Neural progenitor cell (in vitro differentiated cells): ENCODE measurements around the gene PDE11A.

Experiments
- CTCF ChIP-seq: fragments of 200-600 bp; sonication (generic); IDR thresholded peaks from 2 replicates; pipeline ENCODE4 v1.5.1; 2017; ENCODE audit warnings: antibody characterized with exemption, mild to moderate bottlenecking
- EZH2 ChIP-seq: fragments of 200-600 bp; sonication (generic); IDR thresholded peaks from 2 replicates; pipeline ENCODE4 v1.6.1; 2017; ENCODE audit warnings: antibody characterized with exemption, mild to moderate bottlenecking, moderate library complexity
- EZH2phosphoT487 ChIP-seq: fragments of 200-600 bp; sonication (generic); IDR thresholded peaks from 2 replicates; pipeline ENCODE4 v1.6.1; 2017; ENCODE audit warnings: antibody characterized with exemption

- TF ChIP-seq EZH2: no peak
- no peak for TF ChIP-seq CTCF
- no peak for TF ChIP-seq EZH2phosphoT487
Observed at GRCh38 chr2:177730363-177730762, 342.2 kb downstream of the PDE11A start.
